ENCODE results near the gene PEX7.
"Not testable (repeated sequence)": the region's sequence is repeated elsewhere in the genome, so short reads cannot be mapped to it uniquely, and the experiment has no call there.

PEX7 gene

DNA sequence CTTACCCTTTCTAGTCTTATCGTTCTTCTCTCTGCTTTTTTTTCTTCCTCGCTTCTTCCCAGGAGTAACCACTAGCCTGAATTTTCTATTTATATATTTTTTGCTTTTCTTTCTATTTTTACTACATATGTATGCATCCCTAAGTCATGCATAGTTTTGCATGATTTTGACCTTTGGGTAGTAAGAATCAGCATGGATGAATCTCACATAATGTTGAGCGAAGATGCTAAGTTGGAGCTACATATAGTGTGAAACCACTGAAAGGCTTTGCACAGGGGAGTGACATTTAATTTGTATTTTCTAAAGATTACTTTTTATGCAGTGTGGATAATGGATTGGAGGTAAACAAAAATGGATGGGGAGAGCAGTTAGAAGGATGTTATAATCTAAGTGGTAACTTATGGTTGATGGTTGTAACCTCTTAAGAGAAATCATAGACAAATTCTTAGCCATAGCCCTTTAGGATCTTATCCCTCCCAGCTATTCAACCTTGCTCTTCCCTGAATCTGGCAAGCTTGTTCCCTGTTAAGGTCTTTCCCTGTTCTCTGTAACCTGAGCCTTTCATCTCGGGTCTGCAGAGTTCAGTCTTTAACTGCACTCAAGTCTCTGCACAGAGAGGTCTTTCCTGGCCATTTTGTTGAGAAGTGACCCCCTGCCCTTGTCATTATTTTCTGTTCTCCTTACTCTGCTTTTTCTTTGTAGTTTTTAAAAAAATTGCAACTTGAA, 18.0 kb downstream of the PEX7 start:
- DNase-seq (ENCODE audit: low spot score), result no peak

DNA sequence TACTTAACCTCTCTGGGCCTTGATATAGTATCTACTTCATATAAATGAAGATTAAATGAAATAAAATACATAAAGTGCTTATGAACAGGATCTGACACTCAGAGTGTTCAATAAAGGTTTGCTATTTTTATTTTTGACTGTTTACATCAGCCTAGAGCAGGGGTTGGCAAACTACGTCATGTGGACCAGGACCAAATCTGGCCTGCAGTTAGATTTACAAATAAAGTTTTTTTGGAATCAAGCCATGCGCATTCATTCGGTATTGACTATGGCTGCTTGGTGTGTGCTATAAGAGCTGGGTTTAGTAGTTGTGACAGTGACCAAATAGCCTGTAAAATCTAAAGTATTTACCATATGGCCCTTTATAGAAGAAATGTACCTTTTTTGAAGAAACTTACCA, 20.8 kb downstream of the PEX7 start:
- no peak for DNase-seq (ENCODE audit: low spot score)

DNA sequence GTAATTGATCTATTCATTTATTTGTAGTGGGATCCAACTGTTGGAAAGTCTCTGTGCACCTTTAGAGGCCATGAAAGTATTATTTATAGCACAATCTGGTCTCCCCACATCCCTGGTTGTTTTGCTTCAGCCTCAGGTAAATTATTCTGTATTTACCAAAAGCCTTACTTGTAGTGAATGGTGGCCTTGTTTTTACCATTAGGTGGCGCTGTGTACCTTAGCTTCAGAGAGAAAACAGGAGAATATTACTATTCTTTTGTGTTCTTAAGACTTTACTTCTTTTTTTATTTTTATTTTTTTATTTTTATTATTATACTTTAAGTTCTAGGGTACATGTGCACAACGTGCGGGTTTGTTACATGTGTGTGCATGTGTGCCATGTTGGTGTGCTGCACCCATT, 23.7 kb downstream of the PEX7 start:
- peak; percentile 49 for DNase-seq (ENCODE audit: low spot score)

DNA sequence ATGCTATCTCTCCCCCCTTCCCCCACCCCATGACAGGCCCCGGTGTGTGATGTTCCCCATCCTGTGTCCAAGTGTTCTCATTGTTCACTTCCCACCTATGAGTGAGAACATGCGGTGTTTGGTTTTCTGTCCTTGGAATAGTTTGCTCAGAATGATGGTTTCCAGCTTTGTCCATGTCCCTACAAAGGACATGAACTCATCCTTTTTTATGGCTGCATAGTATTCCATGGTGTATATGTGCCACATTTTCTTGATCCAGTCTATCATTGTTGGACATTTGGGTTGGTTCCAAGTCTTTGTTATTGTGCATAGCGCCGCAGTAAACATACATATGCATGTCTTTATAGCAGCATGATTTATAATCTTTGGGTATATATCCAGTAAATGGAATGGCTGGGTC, 24.1 kb downstream of the PEX7 start:
- DNase-seq (ENCODE audit: low spot score), result not testable (repeated sequence)

DNA sequence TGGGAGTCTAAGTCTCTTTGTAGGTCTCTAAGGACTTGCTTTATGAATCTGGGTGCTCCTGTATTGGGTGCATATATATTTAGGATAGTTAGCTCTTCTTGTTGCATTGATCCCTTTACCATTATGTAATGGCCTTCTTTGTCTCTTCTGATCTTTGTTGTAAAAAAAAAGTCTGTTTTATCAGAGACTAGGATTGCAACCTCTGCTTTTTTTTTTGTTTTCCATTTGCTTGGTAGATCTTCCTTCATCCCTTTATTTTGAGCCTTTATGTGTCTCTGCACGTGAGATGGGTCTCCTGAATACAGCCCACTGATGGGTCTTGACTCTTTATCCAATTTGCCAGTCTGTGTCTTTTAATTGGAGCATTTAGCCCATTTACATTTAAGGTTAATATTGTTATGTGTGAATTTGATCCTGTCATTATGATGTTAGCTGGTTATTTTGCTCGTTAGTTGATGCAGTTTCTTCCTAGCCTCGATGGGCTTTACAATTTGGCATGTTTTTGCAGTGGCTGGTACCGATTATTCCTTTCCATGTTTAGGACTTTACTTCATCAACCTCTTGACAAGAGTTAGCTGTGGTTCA, 27.7 kb downstream of the PEX7 start:
- not testable (repeated sequence) for DNase-seq (ENCODE audit: low spot score)

DNA sequence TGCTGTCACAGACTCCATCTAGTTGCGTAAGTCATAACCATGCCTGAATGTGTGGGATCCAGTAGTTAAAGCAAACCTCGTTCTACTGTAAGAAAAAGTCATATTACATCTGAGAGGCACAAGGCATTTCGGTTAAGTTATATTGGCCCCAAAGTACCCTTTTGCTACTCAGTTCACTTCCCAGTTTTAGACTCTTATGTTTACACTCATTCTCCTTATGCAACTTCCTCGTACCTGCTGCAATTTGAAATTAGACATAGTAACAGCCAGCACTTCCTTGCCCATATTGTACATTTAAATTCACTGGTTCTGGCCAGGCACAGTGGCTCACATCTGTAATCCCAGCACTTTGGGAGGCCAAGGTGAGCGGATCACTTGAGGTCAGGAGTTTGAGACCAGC, 37.0 kb downstream of the PEX7 start:
- no peak for DNase-seq (ENCODE audit: low spot score)

DNA sequence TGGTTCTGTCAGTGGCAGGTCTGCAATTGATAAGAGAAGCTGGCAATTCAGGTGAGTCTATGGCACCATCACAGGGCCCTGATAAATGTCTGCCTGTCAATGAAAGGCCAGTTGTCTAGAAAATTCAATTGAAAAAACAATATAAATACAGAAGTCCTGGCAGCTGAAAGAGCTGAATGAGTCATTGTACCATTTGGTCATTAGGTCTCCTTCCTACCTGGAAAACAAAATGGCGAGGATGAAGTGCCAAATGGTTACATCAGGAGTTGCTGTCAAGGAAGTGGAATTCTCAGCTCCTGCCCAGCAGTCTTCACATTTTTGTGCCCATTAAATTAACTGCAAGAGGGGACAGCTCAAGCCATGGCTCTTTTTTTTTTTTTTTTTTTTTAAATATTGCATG, 37.7 kb downstream of the PEX7 start:
- no peak for DNase-seq (ENCODE audit: low spot score)

DNA sequence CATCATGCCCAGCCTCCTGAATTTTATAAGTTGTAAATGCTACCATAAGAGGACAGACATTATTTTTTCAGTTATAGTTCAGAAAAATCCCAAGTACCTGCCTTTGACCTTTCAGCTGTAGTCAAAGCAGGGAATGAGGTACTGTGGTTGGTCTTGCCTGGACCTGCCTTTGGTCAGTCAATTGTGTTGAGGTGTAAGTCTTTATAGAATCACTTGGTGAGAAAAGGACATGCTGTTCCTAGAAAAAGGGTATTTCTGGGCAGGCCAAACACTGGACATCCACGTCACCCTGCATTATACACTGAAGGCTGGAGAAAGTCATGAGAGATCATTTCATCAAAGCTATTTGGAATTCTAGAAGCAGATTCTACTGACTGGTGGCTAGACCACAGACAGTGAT, 40.3 kb downstream of the PEX7 start:
- no peak for DNase-seq (ENCODE audit: low spot score)

DNA sequence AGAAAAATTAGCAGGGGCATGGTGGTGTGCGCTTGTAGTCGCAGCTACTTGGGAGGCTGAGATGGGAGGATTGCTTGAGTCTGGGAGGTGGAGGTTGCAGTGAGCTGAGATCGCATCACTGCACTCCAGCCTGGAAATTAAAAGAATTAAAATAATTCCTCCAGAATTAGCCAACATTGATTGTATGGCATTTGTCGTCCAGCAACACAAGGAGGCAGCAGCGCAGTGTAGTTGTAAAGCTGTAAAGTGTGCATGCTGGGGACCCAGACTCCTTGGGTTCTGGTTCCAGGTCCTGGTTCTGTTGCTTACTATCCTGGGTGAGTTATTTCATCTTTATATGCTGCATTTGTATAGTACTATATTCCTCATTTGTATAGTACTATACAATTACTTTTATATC, 41.4 kb downstream of the PEX7 start:
- no peak for DNase-seq (ENCODE audit: low spot score)

DNA sequence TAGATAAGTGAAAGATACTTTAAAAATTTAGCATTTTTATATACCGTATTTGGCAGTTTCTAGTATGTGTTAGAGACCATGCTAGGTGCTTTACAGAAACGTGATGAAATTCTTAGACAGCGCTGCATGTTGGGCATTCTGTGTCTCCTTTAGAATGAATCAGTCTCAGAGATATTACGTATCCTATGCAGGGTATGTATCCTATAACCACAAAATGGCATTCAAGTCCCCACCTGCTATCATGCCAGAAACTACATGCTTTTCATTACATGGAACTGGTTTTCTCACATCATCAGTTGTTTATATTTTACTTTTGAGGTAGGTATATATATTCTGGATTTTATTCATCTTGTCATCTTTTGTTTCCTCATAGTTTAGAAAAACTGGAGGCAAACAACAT, 42.3 kb downstream of the PEX7 start:
- DNase-seq (ENCODE audit: low spot score), result no peak

DNA sequence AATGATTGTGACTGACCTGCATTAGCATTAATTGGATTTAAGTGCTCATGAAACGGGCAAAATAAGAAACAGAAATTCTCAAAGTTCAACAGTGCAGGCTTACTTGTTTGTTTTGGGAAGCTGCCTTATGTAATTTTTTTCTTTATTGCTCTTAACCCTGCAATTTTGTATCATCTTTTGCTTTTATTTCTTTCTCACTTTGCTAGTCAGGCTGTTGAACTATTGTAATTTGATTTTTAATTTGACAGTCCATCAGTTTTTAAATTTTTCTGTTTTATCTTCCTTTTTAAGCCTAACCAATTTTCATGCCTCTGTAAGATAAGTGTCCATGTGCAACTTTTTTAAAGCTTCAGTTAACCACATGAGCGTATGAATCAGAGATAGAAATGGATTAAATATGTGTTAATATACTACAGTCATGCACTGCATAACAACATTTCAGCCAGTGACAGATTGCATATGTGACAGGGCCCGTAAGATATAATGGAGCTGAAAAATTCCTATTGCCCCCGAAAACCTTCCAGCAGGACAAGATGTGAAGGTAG, 44.6 kb downstream of the PEX7 start:
- DNase-seq (ENCODE audit: low spot score), result no peak

DNA sequence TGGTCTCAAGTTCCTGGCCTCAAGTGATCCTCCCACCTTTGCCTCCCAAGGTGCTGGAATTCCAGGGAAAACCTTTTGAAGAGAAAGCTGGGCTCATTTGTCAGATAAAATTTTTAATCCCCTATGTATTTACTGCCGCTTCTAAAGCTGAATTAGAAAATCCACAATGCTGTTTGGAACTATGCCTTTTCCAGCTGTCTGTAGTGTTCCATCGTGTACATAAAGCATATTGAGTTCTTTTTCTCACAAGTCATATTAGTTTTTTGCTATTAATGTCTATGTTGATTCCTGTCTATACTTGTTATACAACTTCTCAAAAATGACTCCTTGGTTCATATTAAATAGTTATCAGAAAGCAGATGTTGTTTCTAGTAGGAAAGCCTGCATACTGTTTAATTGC, 47.1 kb downstream of the PEX7 start:
- no peak for DNase-seq (ENCODE audit: low spot score)

DNA sequence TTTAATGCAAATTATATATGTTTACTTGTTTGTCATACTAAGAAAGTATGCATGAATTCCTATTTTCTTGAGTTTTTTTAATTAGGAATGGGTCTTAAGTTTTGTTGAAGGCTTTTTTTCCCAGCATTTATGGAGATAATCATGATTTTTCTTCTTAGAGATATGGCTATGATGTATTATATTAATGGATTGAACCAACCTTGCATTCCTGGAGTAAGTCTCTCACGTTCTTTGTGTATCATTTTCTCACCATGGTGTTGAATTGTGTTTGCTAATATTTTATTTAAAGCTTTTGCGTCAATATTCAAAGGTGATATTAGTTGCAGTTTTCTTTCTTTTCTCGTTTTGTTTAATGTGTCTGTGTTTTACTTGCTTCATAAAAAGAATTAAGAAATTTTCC, 51.4 kb downstream of the PEX7 start:
- DNase-seq (ENCODE audit: low spot score), result no peak

DNA sequence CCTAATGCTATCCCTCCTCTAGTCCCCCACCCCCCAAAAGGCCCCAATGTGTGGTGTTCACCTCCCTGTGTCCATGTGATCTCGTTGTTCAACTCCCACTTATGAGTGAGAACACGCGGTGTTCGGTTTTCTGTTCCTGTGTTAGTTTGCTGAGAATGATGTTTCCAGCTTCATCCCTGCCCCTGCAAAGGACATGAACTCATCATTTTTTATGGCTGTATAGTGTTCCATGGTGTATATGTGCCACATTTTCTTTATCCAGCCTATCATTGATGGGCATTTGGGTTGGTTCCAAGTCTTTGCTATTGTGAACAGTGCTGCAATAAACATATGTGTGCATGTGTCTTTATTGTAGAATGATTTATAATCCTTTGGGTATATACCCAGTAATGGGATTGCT, 54.1 kb downstream of the PEX7 start:
- not testable (repeated sequence) for DNase-seq (ENCODE audit: low spot score)

DNA sequence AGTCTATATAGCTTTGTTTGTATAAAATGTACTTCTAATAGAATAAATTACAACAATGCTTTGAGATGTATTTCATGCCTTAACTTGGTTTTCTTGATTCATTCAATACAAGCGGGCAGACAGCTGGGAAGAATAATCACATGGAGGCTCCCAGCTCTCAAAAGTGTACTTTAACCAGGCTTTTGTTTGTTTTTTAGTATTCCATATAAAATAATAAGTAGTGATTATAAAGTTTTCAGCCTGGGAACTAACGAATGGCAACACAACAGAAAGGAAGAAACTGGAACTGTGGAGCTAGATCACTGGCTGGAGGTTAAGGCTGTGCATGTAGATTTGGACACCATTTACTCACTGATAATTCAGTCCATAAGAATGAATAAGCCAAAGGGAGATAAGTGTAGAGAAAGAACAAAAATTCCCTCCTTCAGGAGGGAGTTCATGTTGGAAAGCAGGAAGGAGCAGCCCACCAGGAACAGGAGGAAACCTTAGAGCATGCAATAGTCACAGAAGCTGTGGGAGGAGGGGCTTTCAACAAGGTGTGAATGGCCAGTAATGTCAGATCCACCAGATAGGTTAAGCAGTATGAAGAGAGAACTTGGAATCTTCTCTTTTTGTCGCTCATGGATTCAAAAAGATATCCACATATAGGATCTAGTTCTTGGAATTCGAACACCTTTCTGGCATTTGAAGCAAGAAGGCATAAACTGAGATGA, 58.5 kb downstream of the PEX7 start:
- no peak for DNase-seq (ENCODE audit: low spot score)

DNA sequence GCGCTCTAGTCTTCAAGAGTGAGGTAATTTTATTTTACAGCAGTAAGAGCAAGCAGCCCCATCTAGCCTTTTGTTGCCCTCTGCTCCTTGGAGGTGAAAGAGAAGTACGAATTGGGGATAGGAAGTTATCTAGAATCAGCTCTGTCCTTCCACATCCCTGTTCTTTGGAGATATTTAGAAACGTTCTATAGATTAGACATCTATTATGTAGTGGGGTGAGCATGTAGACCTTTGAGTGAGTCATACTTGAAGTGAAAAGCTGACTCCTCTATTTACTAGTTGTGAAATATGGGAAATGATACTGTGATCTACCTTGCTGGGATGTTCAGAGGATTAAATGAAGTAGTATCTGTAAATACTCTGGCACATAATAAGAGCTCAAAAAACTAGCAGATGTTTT, 63.7 kb downstream of the PEX7 start:
- no peak for DNase-seq (ENCODE audit: low spot score)

DNA sequence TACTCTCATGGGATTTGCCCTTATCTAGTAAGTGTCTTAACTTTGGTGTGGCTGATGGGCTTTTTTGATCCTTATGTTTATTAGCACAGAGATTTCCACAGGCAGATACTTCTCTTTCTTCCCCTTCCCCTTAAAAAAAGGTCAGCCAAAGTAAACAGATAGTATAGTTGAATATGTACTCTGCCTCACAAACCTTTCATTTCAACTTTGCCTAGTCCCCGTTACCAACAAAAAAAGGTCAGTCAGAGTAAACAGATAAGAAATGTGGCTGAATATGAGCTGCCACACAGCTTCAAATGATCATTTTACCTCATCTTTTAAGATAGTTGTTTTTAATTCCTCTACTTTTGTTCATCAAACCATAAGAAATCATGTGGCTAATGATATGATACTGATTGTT, 65.6 kb downstream of the PEX7 start:
- DNase-seq (ENCODE audit: low spot score), result peak; percentile 3

DNA sequence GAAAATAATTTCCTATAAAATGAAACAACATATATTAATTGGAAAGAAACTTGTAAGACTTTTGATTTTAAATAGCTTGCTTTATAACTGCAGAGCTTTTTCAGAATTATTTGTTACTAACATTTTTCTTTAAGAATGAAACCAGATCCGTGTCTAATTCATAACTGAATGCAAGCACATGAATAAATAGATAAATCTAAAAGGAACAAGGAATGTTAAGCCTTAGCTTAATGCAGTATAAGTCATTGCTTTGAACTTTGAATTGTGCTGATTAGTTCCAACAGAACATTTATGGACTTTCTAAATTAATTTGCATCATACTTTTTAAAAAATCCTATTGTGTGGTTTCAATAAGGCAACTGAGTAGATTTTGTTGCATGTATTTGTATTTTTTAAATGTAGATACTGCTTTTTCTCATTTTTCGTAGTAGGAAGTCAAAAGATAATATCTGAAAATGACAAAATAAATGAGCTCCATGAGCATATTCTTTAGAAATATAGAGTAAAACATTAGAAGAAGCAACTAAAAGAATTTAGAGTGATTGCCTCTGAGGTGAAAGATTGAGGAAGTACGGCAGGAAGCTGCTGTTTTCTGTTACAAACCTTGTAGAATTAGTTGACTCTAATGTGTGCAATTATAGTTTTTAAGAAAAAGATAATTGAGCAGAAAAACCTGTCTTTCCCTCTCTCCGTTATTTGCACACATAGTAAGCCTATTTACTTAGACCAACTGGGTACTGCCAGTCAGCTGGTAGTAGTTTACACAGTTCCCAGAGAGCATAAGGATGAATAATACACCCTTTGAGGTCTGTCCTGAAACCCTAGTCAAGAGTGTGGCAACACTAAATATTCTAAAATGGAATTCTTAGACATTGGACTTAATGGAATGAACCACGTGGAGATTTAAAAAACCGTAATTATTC, 67.1 kb downstream of the PEX7 start:
- DNase-seq (ENCODE audit: low spot score), result no peak

DNA sequence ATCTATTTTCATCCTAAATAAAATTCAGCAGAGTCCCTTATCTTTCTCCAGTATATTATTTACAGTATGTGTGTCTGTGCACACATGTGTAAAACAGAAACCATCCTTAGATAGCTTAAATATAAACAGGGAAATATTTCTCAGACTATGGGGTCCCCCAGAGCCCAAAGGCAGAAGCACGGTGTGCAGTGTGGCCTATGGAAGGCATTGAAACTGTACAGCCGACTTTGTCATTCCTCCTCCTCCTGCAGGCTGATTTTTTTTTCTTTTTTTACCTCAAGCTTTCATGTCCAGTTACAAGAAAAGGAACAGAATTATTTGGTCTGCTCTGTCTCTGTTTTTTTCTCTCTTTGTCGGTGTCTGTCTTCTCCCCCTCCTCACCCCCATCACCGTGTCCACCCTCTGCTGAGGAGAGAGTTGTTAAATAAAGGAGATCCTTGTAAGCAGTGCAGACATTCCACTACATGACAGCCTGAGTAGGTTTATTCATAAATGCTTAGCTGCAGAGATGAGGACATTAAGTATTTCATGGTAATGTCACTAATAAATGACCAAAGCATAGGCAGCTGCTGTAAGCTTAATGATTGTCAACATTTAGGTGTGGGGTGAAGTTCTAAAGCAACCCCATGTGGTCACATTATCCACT, 67.9 kb downstream of the PEX7 start:
- no peak for DNase-seq (ENCODE audit: low spot score)

DNA sequence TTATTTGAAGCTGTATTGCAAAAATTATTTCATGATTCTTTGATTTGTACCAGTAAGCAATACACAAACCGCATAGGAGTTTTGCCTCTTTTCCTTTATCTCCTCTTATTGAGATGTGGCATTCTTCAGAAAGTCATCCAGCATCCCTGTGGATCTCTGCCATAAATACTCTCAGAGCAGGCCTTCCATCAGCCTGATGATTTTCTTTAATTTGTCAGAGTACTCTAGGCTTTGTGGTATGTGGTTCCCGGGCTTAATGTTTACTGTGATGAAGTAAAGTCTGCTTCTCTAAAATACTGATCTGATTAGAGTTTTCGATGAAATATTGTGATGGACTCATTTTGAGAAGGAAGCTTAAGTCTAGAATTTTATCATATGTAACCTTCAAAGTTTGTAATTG, 68.6 kb downstream of the PEX7 start:
- DNase-seq (ENCODE audit: low spot score), result no peak

DNA sequence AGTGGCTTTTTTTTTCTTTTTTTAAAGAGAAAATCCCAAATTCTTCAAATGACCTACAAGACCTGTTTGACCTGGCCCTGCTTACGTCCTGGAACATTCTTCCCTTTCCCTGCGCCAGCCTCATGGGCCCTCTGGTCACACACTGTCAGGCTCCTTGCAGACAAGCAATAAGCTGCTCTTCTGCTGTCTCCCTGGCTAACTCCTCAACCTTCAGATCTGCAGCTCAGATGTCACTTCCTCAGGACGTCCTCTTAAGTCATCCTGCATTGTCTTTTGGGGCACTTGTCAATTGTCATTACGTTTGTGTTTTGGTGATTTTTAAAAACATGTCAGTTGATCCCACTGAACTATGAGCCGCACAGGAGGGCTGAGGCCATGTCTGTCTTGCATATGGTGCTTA, 70.8 kb downstream of the PEX7 start:
- no peak for DNase-seq (ENCODE audit: low spot score)

DNA sequence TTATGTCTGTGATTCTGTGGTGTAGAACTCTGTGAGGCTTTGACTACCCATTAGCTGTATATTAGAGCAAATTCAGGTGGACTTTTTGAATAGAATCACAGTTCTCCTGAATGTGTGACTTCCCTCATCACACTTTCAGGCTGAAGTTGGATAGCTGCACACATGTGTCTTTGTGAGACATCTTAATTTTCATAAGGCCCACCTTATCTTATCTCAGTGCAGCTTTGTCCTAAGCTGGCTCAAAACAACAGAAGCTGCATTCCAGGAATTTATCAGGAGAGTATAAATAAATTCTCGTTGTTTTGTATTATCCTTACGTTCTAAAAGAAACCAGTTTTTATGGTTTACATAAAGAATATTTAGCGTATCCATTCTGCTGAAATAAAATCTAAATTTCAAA, 73.5 kb downstream of the PEX7 start:
- DNase-seq (ENCODE audit: low spot score), result no peak
